Astrocyte of the cerebellum (primary cell): ENCODE measurements around the gene ANKAR.

Source experiments
- DNase-seq: peaks from one replicate; pipeline ENCODE4 v3.0.0-alpha.2; 2011; ENCODE audit warnings: low read depth
- H3K4me3 ChIP-seq: 2 replicates; pipeline ENCODE4 v1.5.1; 2011; ENCODE audit warnings: mild to moderate bottlenecking, low read depth, low read length, moderate library complexity
- in situ Hi-C: cut with HindIII; loops from 2 replicates; pipeline ENCODE4 v1.10.0; 2017; ENCODE audit warnings: low sequenced_read_pairs
- TF ChIP-seq, protein P1 (sequence below): IDR thresholded peaks from 2 replicates; pipeline ENCODE4 v1.5.1; 2012; ENCODE audit warnings: low read length, low read depth, moderate library complexity, mild to moderate bottlenecking; ENCODE audit errors: missing control alignments

ANKAR gene

DNA sequence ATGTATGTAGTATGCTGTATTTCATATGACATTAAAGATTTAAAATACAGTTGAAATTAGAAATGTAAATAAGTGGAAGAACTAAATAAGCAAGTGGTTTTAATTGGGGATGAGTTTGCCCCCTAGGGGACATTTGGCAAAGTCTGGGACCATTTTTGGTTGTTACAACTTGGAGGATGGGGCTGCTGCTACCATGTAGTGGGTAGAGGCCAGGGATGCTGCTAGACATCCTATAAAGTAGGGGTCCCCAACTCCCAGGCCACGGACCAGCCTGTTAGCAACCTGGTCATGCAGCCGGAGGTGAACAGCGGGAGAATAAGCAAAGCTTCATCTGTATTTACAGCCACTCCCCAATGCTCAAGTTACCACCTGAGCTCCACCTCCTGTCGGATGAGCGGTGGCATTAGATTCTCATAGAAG, 41.1 kb upstream of the ANKAR start:
- TF ChIP-seq, protein P1, sequence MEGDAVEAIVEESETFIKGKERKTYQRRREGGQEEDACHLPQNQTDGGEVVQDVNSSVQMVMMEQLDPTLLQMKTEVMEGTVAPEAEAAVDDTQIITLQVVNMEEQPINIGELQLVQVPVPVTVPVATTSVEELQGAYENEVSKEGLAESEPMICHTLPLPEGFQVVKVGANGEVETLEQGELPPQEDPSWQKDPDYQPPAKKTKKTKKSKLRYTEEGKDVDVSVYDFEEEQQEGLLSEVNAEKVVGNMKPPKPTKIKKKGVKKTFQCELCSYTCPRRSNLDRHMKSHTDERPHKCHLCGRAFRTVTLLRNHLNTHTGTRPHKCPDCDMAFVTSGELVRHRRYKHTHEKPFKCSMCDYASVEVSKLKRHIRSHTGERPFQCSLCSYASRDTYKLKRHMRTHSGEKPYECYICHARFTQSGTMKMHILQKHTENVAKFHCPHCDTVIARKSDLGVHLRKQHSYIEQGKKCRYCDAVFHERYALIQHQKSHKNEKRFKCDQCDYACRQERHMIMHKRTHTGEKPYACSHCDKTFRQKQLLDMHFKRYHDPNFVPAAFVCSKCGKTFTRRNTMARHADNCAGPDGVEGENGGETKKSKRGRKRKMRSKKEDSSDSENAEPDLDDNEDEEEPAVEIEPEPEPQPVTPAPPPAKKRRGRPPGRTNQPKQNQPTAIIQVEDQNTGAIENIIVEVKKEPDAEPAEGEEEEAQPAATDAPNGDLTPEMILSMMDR: peak; percentile 34
- no peak overlapping the region for H3K4me3 ChIP-seq
- in situ Hi-C loops: loop anchor here (25.0 kb wide), 1 partner anchor 171 kb away; no protein-coding TSS in a partner anchor
- DNase-seq: no peak

DNA sequence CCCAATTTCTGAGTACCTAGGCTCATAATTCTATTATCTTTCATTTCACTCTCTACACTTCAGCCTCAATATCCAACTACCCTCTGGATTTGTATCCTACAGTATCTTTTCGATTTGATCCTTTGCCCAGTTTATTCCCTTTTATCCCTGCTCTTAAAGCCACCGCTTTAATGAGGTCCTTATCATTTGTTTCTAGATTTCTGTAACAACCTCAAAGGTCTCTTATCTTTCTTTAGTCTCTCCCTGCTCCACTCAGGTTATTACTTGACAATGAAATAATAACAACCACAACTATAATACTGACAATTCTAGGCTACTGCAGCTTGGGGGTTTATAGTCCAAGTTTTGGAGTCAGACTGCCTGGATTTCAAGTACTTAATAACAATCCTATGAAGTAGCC, 39.1 kb upstream of the ANKAR start:
- in situ Hi-C loops: loop anchor here (25.0 kb wide), 1 partner anchor 173 kb away; no protein-coding TSS in a partner anchor
- no peak for DNase-seq

DNA sequence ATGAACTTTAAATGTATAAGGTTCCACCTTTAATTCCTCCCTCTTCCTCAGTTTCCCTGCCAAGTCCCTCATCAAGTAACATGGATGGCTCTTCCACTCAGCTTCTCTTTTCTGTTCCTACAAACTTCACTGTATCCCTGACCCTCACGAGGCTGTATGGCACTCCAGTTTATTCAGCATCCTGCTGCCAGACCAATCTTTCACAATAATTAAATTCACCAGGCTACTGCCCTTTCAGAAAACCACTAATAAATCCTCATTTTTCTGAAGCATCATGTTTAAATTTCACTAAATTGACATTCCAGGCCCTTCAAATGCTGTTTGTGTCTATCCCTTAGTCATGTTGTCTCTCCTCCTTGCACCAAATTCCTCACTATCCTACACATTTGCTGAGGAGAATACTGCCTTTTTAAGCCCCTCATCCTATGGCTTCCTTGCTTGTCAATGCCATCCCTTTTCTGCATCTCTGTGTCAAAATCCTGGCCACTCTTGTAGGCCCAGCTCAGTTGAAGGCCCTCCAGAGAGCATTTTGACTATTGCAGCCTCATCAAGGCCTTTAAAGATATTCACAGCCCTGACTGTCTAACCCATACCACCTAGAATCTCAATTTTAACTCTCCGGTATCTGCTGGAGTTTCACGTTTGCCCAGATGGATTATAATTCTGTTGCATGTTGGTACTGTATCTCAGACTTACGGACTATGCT, 36.0 kb upstream of the ANKAR start:
- no peak for DNase-seq
- in situ Hi-C loops: loop anchor here (25.0 kb wide), 1 partner anchor 176 kb away; no protein-coding TSS in a partner anchor
- no peak overlapping the region for H3K4me3 ChIP-seq
- TF ChIP-seq, protein P1: no peak

More for the DNA sequence above, 39.1 kb upstream of the ANKAR start:
- TF ChIP-seq, protein P1: no peak
- H3K4me3 ChIP-seq: no peak overlapping the region

DNA sequence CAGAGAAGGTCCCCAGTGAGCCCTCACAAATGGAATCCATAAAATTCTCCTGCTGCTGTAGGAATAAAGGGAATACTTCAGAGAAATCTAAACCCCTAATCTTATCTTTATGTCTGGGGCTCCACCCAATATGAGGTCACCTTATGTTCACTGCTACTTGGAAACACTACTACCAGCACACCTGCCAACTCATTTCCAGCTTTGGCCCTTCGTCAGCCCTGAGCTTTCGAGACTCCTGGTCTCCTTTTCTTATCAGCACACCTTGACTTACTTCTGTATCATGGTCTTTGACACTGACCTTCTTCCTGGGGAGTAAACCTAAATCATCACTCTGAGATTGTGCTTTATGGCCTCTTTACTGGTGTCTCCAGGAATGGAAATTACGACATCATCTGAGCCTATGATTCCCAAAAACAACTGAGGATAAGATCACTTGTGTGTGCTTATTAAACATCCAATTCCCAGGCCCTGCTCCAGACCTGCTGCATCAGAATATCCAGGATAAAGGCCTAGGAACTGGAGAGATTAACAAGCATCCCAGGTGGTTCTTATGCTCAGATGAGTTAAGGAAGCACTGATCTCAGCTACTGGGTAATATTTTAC, 35.4 kb upstream of the ANKAR start:
- no peak overlapping the region for H3K4me3 ChIP-seq
- no peak for DNase-seq
- TF ChIP-seq, protein P1: no peak
- in situ Hi-C loops: loop anchor here (25.0 kb wide), 1 partner anchor 177 kb away; no protein-coding TSS in a partner anchor

DNA sequence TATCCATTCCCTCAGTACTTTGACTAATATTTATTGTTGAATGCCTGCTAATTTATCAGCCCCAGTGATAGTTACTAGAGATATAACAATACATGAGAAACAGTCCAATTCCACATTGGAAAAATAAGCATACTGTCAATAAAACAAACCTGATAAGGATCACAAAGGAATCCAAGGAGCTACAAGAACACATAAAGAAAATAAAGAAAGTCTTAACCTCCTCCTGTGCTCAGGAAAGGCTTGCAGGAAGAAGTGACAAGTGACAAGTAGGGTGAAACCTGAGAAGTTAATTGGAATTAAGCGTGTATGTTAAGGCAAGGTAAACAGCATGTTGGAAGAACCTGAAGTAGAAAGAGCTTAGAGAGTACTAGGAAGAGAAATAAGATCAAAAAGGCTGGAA, 33.5 kb upstream of the ANKAR start:
- no peak for DNase-seq
- TF ChIP-seq, protein P1: no peak
- no peak overlapping the region for H3K4me3 ChIP-seq
- in situ Hi-C loops: loop anchor here (25.0 kb wide), 1 partner anchor 179 kb away; no protein-coding TSS in a partner anchor

DNA sequence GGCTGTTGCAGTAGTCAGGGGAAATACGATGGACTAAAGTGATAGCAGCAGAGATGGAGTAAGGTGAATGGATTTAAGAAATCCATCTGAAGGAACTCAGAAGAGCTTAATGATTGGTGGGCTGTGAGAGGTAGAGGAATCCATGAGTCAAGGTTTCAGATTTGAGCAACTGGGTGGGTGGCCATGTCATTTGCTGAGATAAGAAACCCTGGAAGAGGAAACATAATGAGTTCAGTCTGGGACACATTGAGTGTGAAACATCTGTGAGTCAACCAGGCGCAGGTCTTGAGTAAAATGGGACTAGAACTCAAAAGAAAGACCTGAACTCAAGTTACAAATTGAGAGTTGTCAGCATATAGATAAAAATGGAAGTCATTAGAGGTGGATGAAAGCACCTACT, 32.9 kb upstream of the ANKAR start:
- in situ Hi-C loops: loop anchor here (25.0 kb wide), 1 partner anchor 179 kb away; no protein-coding TSS in a partner anchor
- TF ChIP-seq, protein P1: no peak
- no peak overlapping the region for H3K4me3 ChIP-seq
- DNase-seq: no peak
